Measurements from ENCODE around the gene C12orf43. TPM values are rescaled to one million over a fixed set of nuclear protein-coding genes. Genes with fewer than 3 reads are reported as not detected.

The C12orf43 gene
- total and polyA plus RNA-seq, 2 of the 4 experiments (the other 2 are of a cell fraction) = 12.5 to 13.5 TPM

DNA sequence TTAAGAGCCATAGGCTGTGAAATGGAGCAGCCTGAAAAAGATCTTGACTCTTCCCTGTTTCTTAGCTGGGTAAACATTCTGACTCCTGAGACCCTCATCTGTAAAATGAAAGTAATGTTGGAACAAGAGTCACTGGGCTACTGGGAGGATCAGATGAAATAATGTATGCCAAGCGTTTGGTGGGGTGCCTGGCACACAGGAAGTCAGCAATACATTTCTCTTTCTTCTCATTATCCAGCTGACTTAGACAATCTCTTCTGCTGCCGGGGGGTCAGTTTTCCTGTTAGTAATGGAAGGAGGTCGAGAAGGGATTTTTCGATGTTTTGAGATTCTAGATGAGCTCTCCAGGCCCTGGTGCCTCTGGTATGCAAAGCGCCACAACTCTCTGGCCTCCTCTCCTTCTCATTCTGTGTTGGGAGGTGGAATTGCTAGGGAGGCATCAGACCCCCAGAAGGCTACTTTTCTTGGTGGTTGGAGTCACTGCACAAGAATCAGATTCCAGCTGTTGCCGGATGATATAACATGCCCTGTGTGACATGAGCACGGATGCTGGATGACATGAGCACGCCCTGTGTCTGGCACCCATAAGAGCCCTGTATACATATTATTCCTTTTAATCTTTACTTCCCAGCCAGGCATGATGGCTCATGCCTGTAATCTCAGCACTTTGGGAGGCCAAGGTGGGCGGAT lies 18.5 kb upstream of the C12orf43 start:
- H4K91ac ChIP-seq (ENCODE audit: insufficient read depth, low read depth, low read length) = no peak overlapping the region
- no peaks in the 10 kb centered on the region for H4K20me1 ChIP-seq (ENCODE audit: insufficient read depth, low read length)
- H3K9me1 ChIP-seq (ENCODE audit: insufficient read depth, low read length) = 0 out of 2 replicates have a peak, but pooled peaks cover 2% of the 10 kb centered on the region
- no peak overlapping the region for H2BK5ac ChIP-seq (ENCODE audit: low read depth, low read length, poor library complexity, severe bottlenecking)
- intact Hi-C loops (cut with micrococcal nuclease) (no loop called here), in situ Hi-C loops (cut with MboI; ENCODE audit: low sequenced_read_pairs) (no loop called here), dilution Hi-C loops (cut with HindIII; ENCODE audit: low sequenced_read_pairs, unreplicated experiment) (no loop called here)
- H3K27ac ChIP-seq (ENCODE audit: insufficient read depth, low read length) = no peak overlapping the region
- WGBS, 2 experiments (ENCODE audit: extremely low coverage in 2 of 2, insufficient read length in 1 of 2) = 80% methylated on average over 1 of the region's 9 CpGs; no CpG with 5 or more reads in 1 of the 2 experiments
- H2AFZ ChIP-seq (replicated peaks; ENCODE audit: low read length, poor library complexity) = no peak overlapping the region
- H2AK9ac ChIP-seq (replicated peaks; ENCODE audit: low read depth, low read length, poor library complexity) = no peak overlapping the region
- H3K4me2 ChIP-seq (ENCODE audit: low read depth, low read length) = no peak overlapping the region
- no peak overlapping the region for H3K18ac ChIP-seq (ENCODE audit: low read depth, low read length)
- no peak for DNase-seq
- no peak overlapping the region for H2BK20ac ChIP-seq (ENCODE audit: low read depth, low read length)
- H3K9me3 ChIP-seq (ENCODE audit: control insufficient read depth, insufficient read depth, low read length) = no peaks in the 10 kb centered on the region
- no peak for ATAC-seq (ENCODE audit: low read depth)
- no peak overlapping the region for H3K56ac ChIP-seq (ENCODE audit: extremely low read depth, insufficient read depth, low read length)
- no peak overlapping the region for H3K14ac ChIP-seq (replicated peaks; ENCODE audit: low read depth, low read length)
- no peaks in the 10 kb centered on the region for H3K36me3 ChIP-seq (ENCODE audit: control insufficient read depth, insufficient read depth, low read length)
- H2AK5ac ChIP-seq (ENCODE audit: low read depth, low read length) = no peak overlapping the region
- H3K4me1 ChIP-seq (ENCODE audit: control insufficient read depth, insufficient read depth, low read length) = no peaks in the 10 kb centered on the region
- no TSS peak for BruUV-seq (replicated peaks)
- no peak overlapping the region for H3K9ac ChIP-seq (ENCODE audit: low read depth, low read length)
- CTCF ChIA-PET = interaction anchor here (0.6 to 1.1 kb wide), 3 partner anchors 8 to 1965 kb away, joined by 3 to 5 read pairs (median 3); no protein-coding TSS in a partner anchor
- H2BK120ac ChIP-seq (ENCODE audit: low read depth, low read length) = no peak overlapping the region
- H3K79me1 ChIP-seq (ENCODE audit: low read depth in 1 of 2, low read length in 2 of 2) = no peaks in the 10 kb centered on the region
- H3K4ac ChIP-seq (ENCODE audit: low read depth, low read length) = no peak overlapping the region
- H3K27me3 ChIP-seq (ENCODE audit: control insufficient read depth, insufficient read depth, low read length) = peaks cover 14% of the 10 kb centered on the region; the same call in 1 of the 2 replicates
- no peak overlapping the region for H3K4me3 ChIP-seq (ENCODE audit: insufficient read depth, low read depth, low read length)
- H4K8ac ChIP-seq (ENCODE audit: low read depth in 2 of 2, low read length in 2 of 2) = no peak overlapping the region
- H3K23ac ChIP-seq (ENCODE audit: low read depth, low read length) = no peak overlapping the region
- POLR2A ChIA-PET (ENCODE audit: unreplicated experiment) = no interaction called here
- H2BK15ac ChIP-seq (ENCODE audit: low read depth, low read length) = no peak overlapping the region
- H4K5ac ChIP-seq (ENCODE audit: low read depth, low read length) = no peak overlapping the region
- TF ChIP-seq SMC3 (IDR thresholded peaks at IDR 0.05; ENCODE audit: low read depth, low read length) (no peak), MAZ (IDR thresholded peaks at IDR 0.05; ENCODE audit: borderline replicate concordance, low read depth, low read length) (no peak), FOS (IDR thresholded peaks at IDR 0.05; ENCODE audit: low read depth, low read length) (no peak), RAD21 (IDR thresholded peaks at IDR 0.05; ENCODE audit: low read length) (no peak), MXI1 (IDR thresholded peaks at IDR 0.05; ENCODE audit: borderline replicate concordance, low read depth, low read length) (no peak), MAFK (IDR thresholded peaks at IDR 0.05; ENCODE audit: low read depth, low read length) (no peak)
- TF ChIP-seq, protein P1, sequence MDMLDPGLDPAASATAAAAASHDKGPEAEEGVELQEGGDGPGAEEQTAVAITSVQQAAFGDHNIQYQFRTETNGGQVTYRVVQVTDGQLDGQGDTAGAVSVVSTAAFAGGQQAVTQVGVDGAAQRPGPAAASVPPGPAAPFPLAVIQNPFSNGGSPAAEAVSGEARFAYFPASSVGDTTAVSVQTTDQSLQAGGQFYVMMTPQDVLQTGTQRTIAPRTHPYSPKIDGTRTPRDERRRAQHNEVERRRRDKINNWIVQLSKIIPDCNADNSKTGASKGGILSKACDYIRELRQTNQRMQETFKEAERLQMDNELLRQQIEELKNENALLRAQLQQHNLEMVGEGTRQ (IDR thresholded peaks at IDR 0.05; ENCODE audit: low read depth, low read length) = no peak
- TF ChIP-seq, protein P2, sequence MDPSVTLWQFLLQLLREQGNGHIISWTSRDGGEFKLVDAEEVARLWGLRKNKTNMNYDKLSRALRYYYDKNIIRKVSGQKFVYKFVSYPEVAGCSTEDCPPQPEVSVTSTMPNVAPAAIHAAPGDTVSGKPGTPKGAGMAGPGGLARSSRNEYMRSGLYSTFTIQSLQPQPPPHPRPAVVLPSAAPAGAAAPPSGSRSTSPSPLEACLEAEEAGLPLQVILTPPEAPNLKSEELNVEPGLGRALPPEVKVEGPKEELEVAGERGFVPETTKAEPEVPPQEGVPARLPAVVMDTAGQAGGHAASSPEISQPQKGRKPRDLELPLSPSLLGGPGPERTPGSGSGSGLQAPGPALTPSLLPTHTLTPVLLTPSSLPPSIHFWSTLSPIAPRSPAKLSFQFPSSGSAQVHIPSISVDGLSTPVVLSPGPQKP (IDR thresholded peaks at IDR 0.05; ENCODE audit: borderline replicate concordance, low read depth, low read length) = no peak
